AG09309 (cell line): ENCODE results near the gene SMOC2.

ENCODE experiments used
- DNase-seq: peaks from one replicate; pipeline ENCODE4 v3.0.0-alpha.2; 2010; ENCODE audit warnings: low read depth
- H3K4me3 ChIP-seq: 2 replicates; pipeline ENCODE4 v1.5.1; 2011; ENCODE audit warnings: mild to moderate bottlenecking, low read depth, low read length, moderate library complexity; ENCODE audit not compliant: control insufficient read depth
- CTCF ChIP-seq: IDR thresholded peaks from 2 replicates; pipeline ENCODE4 v1.5.1; 2011; ENCODE audit warnings: mild to moderate bottlenecking, low read depth, low read length, inconsistent platforms; ENCODE audit not compliant: insufficient read depth, control insufficient read depth; ENCODE audit errors: missing control alignments

Gene SMOC2

GRCh38 chr6:168615837-168616236 is 174.9 kb downstream of the SMOC2 start:
- TF ChIP-seq CTCF = no peak
- H3K4me3 ChIP-seq = no peak overlapping the region
- no peak for DNase-seq

- TF ChIP-seq CTCF = no peak
- no peak overlapping the region for H3K4me3 ChIP-seq
- DNase-seq = no peak
These were observed 176.1 kb downstream of the SMOC2 start for GRCh38 chr6:168616816-168617765.

GRCh38 chr6:168618546-168619315 is 177.7 kb downstream of the SMOC2 start:
- H3K4me3 ChIP-seq = no peak overlapping the region
- no peak for TF ChIP-seq CTCF
- DNase-seq = no peak

- TF ChIP-seq CTCF = no peak
- H3K4me3 ChIP-seq = no peak overlapping the region
- no peak for DNase-seq
These were observed 178.8 kb downstream of the SMOC2 start for GRCh38 chr6:168619560-168620314.

GRCh38 chr6:168620578-168620977 is 179.6 kb downstream of the SMOC2 start:
- H3K4me3 ChIP-seq = no peak overlapping the region
- no peak for DNase-seq
- TF ChIP-seq CTCF = no peak

- no peak overlapping the region for H3K4me3 ChIP-seq
- no peak for TF ChIP-seq CTCF
- DNase-seq = no peak
These were observed 182.8 kb downstream of the SMOC2 start for GRCh38 chr6:168623736-168624135.
